Activated CD4-positive, alpha-beta T cell treated with anti-CD3 and anti-CD28 coated beads, Interleukin-2, amount 50 U/mL, for 24 hours (primary cell): ENCODE data around the gene IFIH1.

Source experiments
- DNase-seq, 2 donors: peaks; one replicate each; pipeline ENCODE4 v3.0.0-alpha.2; 2020; ENCODE audit warnings: low read depth in 1 of 2, low spot score in 1 of 2

Gene IFIH1

DNA sequence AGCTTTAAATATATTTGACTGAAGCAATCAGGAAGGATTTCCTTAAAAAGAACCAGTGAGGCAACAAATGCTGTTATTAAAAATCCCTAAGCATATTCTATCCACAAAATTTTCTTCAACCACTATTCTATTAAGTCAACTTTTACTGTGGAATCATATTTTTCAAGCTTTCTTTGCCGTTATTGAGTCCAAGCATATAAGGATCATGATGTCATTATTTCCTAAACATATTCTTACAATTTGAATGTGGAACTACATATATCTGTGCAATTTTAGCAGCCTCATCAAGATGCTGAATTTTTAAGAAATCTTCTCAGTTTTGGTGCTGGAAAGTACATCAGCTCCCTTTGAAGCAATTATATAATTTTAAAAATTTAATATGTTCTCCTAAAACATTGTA lies 5.6 kb downstream of the IFIH1 start:
- DNase-seq: no peak

DNA sequence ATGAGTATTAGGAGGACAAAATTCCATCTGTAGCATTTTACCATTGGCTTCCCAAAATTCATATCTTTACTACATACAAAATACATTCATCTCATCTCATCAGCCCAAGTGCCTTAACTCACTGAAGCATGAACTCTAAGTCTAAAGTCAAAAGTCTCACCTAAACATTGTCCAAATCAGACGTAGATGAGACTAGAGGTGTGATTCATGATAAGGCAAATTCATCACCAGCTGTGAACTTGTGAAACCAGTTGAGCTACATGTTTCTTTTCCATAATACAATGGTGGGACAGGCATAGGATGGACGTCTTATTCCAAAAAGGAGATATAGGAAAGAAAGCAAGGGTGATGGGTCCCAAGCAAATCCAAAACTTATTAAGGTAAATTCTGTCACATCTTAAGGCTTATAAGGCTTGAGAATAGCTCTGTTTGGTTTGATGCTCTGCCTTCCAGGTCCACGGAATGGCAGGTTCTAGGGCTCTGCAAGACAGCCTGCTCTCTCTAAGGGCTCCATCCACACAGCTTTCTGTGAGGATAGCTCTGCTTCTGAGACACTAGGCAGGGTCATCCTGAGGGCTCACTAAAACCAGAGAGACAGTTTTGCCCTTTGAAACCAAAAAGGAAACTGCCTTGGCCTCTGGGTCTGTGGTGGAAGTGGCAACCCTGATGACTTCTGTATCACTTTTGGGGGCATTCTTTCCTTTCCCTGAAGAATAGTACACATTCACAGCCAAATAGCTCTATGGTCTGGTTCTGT lies 9.6 kb downstream of the IFIH1 start:
- DNase-seq: no peak

DNA sequence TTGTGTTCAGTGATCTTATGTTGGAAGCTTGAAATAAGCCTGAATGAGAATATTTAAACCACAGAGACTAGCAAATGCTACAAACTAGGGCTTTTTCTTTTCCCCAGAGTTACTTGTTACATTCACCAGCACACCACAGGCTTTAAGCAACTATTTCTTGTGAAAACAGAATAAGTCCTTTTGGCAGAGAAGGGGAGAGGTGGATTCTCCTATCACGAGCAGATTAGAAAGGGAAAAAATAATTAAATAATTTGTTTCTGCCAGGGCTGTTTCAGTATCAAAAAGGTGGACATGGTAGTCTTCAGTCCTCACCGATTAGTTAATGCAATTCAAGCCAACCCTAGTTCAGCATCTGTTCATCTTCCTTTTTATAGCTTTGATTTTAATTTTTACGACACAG lies 12.6 kb downstream of the IFIH1 start:
- DNase-seq: no peak

DNA sequence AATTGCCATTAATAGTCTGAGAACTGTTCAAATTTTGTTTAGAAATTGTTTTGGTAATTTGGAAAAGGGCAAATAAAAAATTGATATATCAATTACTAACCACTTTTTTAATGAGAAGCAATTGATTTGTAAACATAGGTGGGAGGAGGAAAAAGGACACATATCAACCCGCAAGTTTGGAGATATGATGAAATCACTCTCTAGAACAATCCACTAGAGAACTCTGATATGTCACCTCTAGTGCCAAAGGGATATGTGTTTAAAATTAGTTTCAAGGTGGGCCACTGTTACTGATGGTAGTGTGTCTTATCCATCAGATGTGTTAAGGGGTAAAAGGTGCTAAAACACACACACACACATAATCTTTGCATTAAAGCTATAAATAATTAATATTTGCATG lies 16.6 kb downstream of the IFIH1 start:
- no peak for DNase-seq

DNA sequence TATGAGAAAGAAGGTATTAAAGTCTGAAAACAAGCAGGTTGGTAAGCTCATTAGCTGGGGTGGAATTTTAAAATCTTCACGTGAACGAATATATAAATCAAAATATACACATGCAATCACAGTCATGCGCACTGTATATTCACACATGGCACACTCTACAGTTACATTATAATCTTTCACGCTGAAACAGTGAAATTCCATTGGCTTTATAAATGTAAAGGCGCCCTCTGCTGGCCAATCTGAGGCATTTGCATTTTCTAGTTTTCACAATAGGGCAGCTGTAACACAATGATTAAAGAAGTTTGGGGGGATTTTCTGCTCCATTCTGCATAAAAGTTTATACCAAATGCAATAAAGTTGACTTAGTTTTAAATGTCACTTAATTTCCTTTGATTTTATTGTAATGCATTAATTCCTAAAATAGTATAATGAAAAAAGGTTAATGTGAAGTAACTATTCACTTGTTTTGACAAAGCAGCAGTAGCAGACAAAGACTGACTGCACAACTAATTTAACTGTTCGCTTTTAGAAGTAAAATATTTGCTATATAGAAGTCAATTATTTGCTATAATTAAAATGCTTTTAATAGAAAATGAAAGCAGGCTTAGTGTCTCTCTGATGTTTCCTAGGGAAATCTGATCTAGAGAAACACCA lies 17.2 kb downstream of the IFIH1 start:
- DNase-seq: peak; percentile 21 to 52

DNA sequence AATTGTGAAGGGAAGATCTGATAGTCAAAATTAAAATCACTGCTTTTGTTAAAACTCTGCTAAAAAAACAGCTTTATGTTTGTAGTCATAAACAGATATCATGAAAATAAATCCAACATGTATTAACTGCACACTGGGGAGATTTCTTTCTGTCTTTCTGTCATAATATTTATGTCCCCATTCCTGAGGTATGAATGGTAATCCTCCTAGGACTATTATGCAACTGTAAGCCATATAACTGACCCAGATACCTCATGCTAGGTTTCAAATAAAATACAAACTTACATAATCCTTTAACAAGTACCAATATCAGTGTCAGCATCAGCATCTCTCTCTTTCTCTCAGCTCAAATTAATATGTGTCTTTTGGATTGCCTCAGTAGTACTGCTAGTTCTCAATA lies 18.2 kb downstream of the IFIH1 start:
- no peak for DNase-seq

DNA sequence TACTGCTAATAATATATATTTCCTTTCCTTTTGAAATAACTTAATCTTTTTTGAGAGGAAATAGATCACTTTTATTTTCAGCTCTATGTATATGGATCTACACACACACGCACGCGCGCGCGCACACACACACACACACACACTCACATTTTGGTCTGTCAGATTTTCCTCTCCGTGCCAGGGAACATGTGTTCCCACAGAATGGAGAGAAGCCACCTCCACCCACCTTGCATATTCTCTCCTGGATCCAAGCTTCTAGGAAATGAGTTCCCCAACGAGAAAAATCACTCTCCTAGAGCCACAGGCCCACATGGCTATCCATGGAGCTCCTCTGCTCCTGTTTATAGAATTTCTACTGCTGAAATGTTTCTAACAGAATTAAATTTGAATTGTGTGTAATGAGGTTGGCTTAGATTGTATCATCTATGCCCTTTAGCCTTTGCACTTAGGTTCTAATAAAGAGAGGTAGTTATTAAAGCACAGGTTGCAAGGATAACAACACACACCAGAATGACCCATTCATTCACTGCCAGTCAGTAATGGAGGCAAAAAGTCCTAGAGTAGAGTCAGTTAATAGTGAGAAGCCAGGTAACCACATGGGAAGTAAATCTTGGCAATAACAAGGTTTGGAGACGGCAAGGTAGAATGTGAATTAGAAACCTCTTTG lies 19.7 kb downstream of the IFIH1 start:
- DNase-seq: no peak

DNA sequence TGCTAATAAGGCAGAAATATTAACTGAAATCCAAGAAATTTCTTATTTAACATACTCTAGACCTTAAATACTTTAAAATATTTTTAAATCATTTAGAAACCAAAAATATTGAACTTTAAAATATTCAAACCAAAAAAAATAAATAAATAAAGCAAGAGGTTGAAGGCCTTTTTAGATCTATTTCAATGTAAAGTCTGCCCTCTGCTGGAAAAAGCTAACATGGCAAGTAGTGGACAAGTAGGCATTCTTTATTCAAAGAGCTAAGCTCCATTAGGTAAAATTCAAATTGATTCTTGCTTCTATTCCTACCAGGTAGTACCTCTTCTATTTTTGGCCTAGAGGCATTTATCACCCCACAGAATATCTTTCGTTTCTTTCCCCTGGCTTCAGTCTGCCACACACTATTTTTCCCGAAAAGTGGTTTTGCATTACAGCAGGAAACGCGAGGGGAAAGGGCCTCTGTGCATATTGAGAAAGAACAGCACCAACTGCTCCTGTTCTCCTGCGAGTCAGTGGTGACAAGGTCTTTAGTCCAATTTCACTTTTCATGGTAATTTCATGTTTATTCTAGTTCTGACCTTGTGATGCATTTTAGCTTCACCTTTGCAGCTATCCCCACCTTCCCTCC lies 20.4 kb downstream of the IFIH1 start:
- DNase-seq: peak in 1 of 2 donors; percentile 65

DNA sequence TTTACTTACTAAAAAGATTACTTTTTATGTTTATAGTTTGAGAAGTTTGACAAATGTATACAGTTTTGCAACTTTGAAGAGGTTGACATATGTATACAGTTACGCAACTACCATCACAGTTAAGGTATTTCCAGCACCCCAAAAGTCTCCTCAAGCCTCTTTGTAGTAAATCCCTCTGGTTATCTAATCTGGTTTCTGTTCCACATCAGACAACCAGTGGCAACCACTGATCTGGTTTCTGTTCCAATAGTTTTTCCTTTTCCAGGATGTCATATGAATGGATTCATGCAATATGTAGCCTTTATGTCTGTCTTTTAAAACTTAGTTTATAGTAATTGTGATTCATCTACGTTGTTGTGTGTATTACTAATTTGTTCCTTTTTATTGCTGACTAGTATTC lies 23.5 kb downstream of the IFIH1 start:
- no peak for DNase-seq

DNA sequence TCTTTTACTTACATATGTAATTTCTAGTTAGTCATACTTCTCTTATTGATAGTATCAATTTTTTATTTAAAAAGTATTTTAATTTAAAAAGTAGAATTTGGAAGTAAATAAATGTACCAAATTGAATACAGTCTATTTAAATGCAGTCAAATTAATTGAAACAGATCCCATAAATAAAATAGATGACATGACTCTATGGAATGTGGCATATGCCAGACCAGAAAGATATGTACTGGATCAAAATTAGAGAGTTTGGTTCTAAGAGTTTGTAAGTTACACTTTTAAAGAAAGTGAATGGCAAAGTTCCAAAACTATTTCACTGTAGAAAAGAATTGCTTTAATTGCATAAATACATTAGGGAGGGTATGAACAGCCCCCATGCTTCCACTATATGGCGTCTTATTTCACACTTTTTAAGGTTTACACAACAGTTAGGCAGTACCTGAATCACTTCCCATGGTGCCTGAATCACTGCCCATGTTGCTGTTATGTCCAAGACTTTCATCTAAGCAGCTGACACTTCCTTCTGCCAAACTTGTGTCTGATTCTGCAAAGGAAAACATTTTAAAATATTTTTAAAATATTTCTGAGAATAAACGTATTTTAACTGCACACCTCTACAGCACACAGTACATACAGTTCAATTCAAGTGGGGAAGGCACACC lies 25.2 kb downstream of the IFIH1 start:
- no peak for DNase-seq

DNA sequence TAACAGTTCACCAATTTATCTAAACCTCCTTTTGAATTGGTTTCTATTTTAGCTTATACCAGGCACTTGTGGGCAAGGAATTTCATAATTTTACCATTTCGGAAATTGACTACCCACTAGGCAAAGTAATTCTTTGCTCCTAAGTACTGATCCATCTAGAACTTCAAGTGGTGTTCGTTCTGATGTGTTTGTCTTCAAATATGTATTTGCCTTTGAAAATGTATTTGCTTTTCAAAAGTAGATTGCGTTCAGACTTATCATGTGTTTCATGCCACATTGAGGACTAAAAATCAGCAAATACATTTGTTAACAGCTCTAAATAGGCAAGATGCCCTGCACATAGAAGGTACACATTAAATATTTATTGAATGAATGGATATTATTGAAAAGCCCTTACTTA lies 26.7 kb downstream of the IFIH1 start:
- DNase-seq: no peak

DNA sequence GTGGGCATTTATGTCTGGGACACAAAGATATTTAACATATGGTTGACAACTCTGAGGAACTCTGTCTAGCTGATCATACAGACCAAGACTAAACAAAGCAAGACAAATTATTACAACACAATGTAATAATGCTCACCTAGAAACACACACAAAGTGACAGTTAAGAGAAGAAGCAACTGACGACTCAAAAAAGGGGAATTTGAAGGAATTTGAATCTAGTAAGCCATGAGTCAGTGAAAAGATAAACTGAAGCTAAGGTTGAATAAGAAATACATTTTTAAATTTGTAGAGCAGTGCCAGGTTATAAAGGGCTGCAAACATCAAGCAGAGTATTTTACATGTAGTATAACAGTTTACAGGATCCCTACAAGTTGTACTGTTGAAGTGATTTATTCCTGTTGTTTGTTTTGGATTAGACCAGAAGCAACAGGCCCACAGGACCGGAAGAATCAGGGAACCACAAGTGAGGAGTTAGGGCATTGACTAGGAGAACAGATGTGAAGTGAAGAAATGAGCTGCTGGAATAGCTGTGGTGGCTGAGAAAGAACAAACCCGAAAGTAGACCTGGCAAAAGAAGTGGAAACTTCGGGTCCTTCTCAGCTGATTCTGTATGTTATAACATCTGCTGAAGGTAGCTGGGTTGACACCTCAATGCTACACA lies 35.6 kb downstream of the IFIH1 start:
- DNase-seq: no peak

DNA sequence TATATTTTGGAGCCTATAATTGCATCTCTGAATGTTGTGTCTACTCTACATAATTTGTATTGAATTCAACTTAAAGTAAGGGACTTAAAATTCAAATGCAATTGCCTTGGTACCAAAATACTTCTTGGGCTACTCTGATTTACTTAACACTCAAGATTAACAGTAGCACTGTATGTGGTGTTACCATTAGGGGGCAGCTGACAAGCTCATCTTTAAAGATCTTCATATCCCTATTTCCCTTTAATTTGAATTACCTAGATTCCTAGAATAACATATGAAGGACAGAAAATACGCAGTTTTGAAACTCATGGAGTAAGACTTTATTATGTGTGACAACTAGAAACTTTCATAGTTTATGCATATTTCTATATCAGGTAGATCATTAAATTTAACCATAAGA lies 37.8 kb downstream of the IFIH1 start:
- no peak for DNase-seq

DNA sequence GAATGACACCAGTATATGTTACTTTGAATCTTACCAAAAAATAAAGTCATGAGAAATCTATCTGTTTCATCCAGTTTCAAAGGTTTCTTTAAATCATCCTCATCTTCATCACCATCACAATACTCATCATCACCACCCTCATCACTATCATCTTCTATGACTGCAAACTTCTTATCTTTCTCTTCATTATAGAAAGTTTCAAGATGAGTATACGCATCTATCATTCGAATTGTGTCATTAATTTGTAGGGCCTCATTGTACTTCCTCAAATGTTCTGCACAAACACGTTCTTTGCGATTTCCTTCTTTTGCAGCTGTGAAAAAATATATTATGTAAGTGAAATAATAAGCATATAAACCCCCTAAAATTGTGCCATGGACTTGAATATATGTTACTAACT lies 41.1 kb downstream of the IFIH1 start:
- no peak for DNase-seq

DNA sequence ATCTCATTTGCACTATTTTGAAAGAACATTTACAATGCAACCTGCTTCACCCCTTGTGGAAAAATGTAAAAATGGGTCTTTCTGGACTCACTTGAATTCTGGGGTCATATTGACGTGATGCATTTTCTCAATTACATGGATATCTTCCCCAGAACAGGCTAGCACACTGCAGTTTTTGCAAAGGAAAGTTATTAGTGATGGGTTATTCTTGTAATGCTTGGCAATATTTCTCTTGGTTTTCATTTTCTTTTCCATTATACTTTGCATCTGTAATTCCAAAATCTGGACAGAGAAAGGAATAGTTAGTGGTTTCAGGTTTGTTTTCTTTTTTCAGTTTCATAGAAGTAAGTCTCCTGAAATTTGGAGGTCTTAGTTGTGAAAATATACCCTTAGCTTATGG lies 50.5 kb downstream of the IFIH1 start:
- DNase-seq: no peak

DNA sequence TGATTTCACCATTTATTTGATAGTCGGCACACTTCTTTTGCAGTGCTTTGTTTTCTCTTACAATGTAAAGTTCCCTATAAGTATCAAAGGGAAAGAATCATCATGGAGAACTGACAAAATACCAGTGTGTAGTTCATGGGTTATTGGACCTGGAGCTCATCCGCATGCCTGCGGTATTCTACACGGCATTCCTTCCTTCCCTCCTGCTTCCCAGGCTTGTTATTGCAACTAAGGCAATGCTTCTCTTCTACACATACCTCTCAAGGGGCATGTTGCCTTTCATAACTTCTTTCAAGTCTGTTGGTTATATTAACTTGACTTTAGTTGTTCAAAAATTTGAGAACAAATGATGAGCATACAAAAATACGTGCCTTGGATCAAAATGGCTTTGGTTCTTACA lies 51.0 kb downstream of the IFIH1 start:
- no peak for DNase-seq

DNA sequence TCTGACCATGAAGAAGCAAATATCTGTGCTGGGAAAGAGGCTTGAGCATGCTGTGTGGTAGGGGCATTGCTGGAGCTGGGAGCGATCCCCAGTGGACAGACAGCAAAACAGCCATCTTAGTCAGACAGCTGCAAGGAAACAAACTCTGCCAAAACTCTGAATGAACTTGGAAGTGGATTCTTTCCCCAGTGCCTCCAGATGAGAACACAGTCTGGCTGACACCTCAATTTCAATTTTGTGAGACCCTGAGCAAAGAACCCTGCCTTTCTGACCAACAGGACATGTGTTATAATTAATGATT lies 52.1 kb downstream of the IFIH1 start:
- DNase-seq: no peak

DNA sequence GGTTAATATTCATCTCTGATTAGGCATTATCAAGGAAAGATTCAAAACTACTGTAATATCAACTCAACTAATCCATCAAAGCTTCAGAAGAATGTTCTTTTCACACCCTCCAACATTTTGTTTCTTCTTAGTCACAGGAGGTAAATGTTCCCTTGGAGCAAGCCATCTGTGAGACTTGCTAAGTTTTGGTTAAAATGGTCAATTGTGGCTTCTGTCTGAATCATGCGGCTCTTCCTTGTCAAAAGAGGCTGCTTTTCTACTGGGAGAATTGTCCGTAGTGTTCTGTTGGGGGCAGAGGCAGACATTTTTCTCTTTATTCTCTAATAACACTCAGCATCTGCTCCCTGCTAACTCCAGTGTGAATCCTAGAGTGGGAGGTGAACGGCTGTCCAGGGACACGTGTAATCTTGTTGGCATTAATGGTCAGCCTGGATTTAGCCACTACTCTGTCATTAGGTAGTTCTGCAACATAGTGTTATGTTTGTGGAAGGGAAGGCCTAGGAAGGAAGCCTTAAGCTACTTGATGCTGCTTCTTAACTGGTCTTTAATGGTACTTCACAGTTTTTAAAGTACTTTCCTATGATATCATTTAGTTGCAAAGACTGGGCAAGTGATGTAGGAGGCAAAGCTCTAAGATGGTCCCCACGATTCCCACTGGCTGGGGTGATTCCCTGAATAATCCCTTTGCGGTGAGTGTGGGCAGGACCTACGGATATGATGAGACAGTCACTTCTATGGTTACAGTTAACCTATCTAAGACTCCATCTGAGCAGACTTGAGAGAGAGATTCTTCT lies 52.6 kb downstream of the IFIH1 start:
- DNase-seq: no peak

DNA sequence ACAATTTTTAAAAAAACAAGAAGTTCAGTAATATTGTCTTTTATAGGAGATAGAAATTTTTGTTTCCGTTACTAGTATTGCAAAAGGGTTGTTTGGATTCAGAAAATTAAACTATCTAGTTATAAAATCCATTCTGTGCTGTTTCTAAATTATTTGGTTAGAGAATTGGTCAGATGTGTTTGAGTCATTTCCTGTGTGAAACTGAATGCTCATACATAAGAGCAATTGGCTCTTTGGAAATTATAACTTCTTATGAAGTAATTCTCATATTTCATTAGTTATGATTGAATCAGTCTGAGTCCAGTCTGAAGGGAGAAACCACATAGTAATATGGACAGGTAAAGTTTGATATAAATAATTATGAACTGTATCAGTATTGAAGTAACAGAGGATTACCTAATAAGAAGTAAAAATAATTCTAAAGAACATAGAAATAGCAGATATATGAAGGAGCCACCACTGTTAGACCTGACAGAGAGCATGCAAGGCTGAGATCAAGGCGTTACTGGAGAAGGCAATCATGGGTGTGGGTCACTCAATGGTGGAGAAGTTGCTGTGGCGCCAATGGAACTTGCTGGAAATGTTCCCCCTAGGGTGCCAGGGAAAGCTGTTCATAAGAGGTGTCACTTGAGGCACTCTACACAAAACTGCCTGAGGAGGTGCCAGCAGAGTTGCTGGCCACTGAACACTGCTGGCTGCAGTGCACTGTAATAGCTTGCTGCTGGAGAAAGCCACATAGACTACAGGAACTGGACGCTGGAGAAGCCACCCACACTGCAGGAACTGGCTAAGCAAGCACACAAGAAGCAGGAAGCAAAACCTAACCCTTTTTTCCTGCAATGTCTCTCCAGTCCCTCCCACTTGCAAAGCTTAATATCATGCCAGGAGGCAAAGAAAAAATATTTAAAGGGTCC lies 57.2 kb downstream of the IFIH1 start:
- DNase-seq: no peak
